ENCODE measurements around the gene TSTD2.

The TSTD2 gene

DNA sequence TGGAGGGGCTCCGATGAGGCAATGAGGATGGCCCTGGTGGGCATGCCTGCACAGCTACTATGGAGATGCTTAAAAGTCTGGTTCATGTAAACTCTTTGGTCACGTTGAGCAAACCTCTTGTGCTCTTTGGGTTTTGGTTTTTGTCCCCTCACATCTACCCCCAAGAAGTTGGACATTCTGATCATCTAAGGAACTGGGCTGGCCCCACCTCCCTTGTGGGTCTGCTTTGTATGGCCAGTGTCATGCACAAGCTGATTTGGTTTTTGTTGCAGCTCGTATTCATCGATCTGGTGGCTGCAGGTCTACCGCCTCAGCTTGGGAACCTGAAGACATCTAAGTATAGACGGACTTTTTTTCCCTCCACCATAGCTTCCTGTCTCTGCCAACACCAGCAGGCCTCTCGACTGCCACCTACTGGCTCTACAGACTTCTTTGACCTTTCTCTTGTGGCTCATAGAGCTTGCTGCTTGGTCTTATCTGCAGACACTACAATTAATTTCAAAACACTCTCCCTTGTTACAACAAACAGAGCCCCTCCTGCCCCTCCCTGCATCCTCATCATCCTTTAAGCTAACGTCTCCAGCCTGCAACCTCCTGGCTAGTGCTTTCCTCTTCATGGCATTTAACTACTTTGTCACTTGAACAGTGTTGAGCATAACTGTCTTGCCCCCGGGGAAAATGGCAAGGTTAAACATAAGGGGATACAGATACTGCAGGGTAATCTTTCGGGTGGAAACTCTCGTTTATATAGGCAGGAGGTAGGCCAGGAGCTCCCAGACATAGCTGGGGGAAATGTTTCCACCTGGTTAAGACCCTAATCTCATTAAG is 34.5 kb downstream of the TSTD2 start:
- Histone ChIP-seq H3K27me3 (ENCODE audit: low read length) (no peaks in the 10 kb centered on the region), H3K4me2 (ENCODE audit: low read depth, low read length, poor library complexity, severe bottlenecking) (peak overlapping the region; percentile 2), H2AFZ (ENCODE audit: low read depth, low read length, severe bottlenecking) (no peak overlapping the region), H3K4me3 (ENCODE audit: insufficient read depth, low read length, poor library complexity, severe bottlenecking) (no peak overlapping the region), H3K27ac (ENCODE audit: low read depth, low read length) (no peak overlapping the region), H3K79me2 (ENCODE audit: insufficient read depth, low read length) (no peaks in the 10 kb centered on the region), H4K20me1 (ENCODE audit: low read depth, low read length) (no peaks in the 10 kb centered on the region), H3K9me2 (replicated peaks; ENCODE audit: insufficient read depth, low read length) (no peaks in the 10 kb centered on the region), H3F3A (ENCODE audit: insufficient read depth) (no peaks in the 10 kb centered on the region), H3K9me3 (ENCODE audit: insufficient read depth, low read length) (no peaks in the 10 kb centered on the region), H3K36me3 (ENCODE audit: low read length) (0 out of 2 replicates have a peak, but pooled peaks cover 2% of the 10 kb centered on the region), H3K9ac (ENCODE audit: low read length) (no peak overlapping the region)
- peak; percentile 67 for TF ChIP-seq CTCF (IDR thresholded peaks at IDR 0.05; ENCODE audit: insufficient read depth, low read length, poor library complexity, severe bottlenecking)
- no peak for TF ChIP-seq EZH2phosphoT487 (conservative IDR thresholded peaks at IDR 0.05; ENCODE audit: low read length)

- TF ChIP-seq CTCF (IDR thresholded peaks at IDR 0.05; ENCODE audit: insufficient read depth, low read length, poor library complexity, severe bottlenecking) = no peak
- no peak for TF ChIP-seq EZH2phosphoT487 (conservative IDR thresholded peaks at IDR 0.05; ENCODE audit: low read length)
- no peaks in the 10 kb centered on the region for H3F3A ChIP-seq (ENCODE audit: insufficient read depth)
- no peaks in the 10 kb centered on the region for H3K79me2 ChIP-seq (ENCODE audit: insufficient read depth, low read length)
- no peak overlapping the region for H3K4me3 ChIP-seq (ENCODE audit: insufficient read depth, low read length, poor library complexity, severe bottlenecking)
- no peak overlapping the region for H3K4me2 ChIP-seq (ENCODE audit: low read depth, low read length, poor library complexity, severe bottlenecking)
- no peaks in the 10 kb centered on the region for H4K20me1 ChIP-seq (ENCODE audit: low read depth, low read length)
- no peak overlapping the region for H3K9ac ChIP-seq (ENCODE audit: low read length)
- H3K9me2 ChIP-seq (replicated peaks; ENCODE audit: insufficient read depth, low read length) = no peaks in the 10 kb centered on the region
- no peaks in the 10 kb centered on the region for H3K27me3 ChIP-seq (ENCODE audit: low read length)
- H3K9me3 ChIP-seq (ENCODE audit: insufficient read depth, low read length) = no peaks in the 10 kb centered on the region
- H3K27ac ChIP-seq (ENCODE audit: low read depth, low read length) = no peak overlapping the region
- no peak overlapping the region for H2AFZ ChIP-seq (ENCODE audit: low read depth, low read length, severe bottlenecking)
- H3K36me3 ChIP-seq (ENCODE audit: low read length) = 0 out of 2 replicates have a peak, but pooled peaks cover 2% of the 10 kb centered on the region
These were observed 36.3 kb downstream of the TSTD2 start for GRCh38 chr9:97596906-97597305.

- no peak overlapping the region for H3K9ac ChIP-seq (ENCODE audit: low read length)
- H3K27me3 ChIP-seq (ENCODE audit: low read length) = no peaks in the 10 kb centered on the region
- H3F3A ChIP-seq (ENCODE audit: insufficient read depth) = no peaks in the 10 kb centered on the region
- H2AFZ ChIP-seq (ENCODE audit: low read depth, low read length, severe bottlenecking) = no peak overlapping the region
- H3K27ac ChIP-seq (ENCODE audit: low read depth, low read length) = no peak overlapping the region
- H4K20me1 ChIP-seq (ENCODE audit: low read depth, low read length) = no peaks in the 10 kb centered on the region
- no peaks in the 10 kb centered on the region for H3K79me2 ChIP-seq (ENCODE audit: insufficient read depth, low read length)
- no peak overlapping the region for H3K4me3 ChIP-seq (ENCODE audit: insufficient read depth, low read length, poor library complexity, severe bottlenecking)
- no peaks in the 10 kb centered on the region for H3K9me2 ChIP-seq (replicated peaks; ENCODE audit: insufficient read depth, low read length)
- no peaks in the 10 kb centered on the region for H3K9me3 ChIP-seq (ENCODE audit: insufficient read depth, low read length)
- TF ChIP-seq CTCF (IDR thresholded peaks at IDR 0.05; ENCODE audit: insufficient read depth, low read length, poor library complexity, severe bottlenecking) (no peak), EZH2phosphoT487 (conservative IDR thresholded peaks at IDR 0.05; ENCODE audit: low read length) (no peak)
- no peak overlapping the region for H3K4me2 ChIP-seq (ENCODE audit: low read depth, low read length, poor library complexity, severe bottlenecking)
- H3K36me3 ChIP-seq (ENCODE audit: low read length) = no peaks in the 10 kb centered on the region
These were observed 38.7 kb downstream of the TSTD2 start for GRCh38 chr9:97594381-97594921.

Data from SU-DHL-6 (cell line).